GM12878 (cell line): ENCODE data around the gene ARMC9. TPM values are rescaled to one million over a fixed set of nuclear protein-coding genes. Genes with fewer than 3 reads are reported as not detected.

Experiments used
- ATAC-seq: fragments of 200-7000 bp; cut with Tn5 transposase; 3 replicates; pipeline ENCODE4 v1.9.1; 2020; ENCODE audit warnings: mild to moderate bottlenecking, moderate library complexity
- BruUV-seq: library from RNA; stranded (reverse); fragments of 400-500 nt; replicated peaks from 2 replicates; lab custom pipeline; 2021; lab: Mats Ljungman, UMichigan
- CTCF ChIA-PET: fragments of 300-600 bp; sonication (Branson Sonifier 250); formaldehyde crosslinking; extraction: SDS; loops from one replicate; lab custom pipeline; 2021; ENCODE audit warnings: inconsistent platforms; lab: Yijun Ruan, JAX
- POLR2A ChIA-PET: fragments of 350-600 bp; formaldehyde crosslinking; extraction: SDS; loops from one replicate; lab custom pipeline; 2021; ENCODE audit warnings: inconsistent platforms; lab: Charles Lee
- RAD21 ChIA-PET: fragments of 300-600 bp; sonication (Branson Sonifier 250); formaldehyde crosslinking; loops from one replicate; lab custom pipeline; 2023; ENCODE audit warnings: antibody characterized with exemption; ENCODE audit not compliant: unreplicated experiment; lab: Charles Lee
- SMC1A ChIA-PET: fragments of 300-600 bp; sonication (Branson Sonifier 250); formaldehyde crosslinking; loops from one replicate; lab custom pipeline; 2023; ENCODE audit not compliant: unreplicated experiment, uncharacterized antibody; lab: Charles Lee
- DNase-seq: peaks from one replicate; pipeline ENCODE4 v3.0.0-alpha.2; 2011; ENCODE audit warnings: low read depth, low spot score
- FAIRE-seq: peaks from 3 replicates; lab custom pipeline; 2011; peaks lifted over from hg19 to GRCh38; lab: Jason Lieb, UNC
- H2AFZ ChIP-seq: 2 replicates; pipeline ENCODE4 v1.6.0; 2011; ENCODE audit warnings: low read depth, low read length, control low read depth; ENCODE audit not compliant: control insufficient read depth
- H3K27ac ChIP-seq: 2 replicates; pipeline ENCODE4 v1.5.1; 2011; ENCODE audit warnings: control low read depth; ENCODE audit not compliant: control insufficient read depth, insufficient read depth
- H3K27me3 ChIP-seq, 2 experiments: replicated peaks in 1 of 2; 2 replicates each; pipeline versions ENCODE4 v1.6.0 to v1.6.1; 2011; ENCODE audit warnings: low read length in 1 of 2; ENCODE audit not compliant: control insufficient read depth in 2 of 2, insufficient read depth in 2 of 2
- H3K36me3 ChIP-seq, 2 experiments: 2 replicates each; pipeline ENCODE4 v1.5.1; 2011; ENCODE audit warnings: low read length in 1 of 2; ENCODE audit not compliant: control insufficient read depth in 2 of 2, insufficient read depth in 2 of 2
- H3K4me1 ChIP-seq: 2 replicates; pipeline ENCODE4 v1.6.1; 2011; ENCODE audit warnings: mild to moderate bottlenecking, low read length, moderate library complexity, mixed read lengths; ENCODE audit not compliant: control insufficient read depth, insufficient read depth
- H3K4me2 ChIP-seq: 2 replicates; pipeline ENCODE4 v1.6.0; 2011; ENCODE audit warnings: control low read depth; ENCODE audit not compliant: control insufficient read depth, insufficient read depth
- H3K4me3 ChIP-seq: fragments of 200-600 bp; sonication (generic); 2 replicates; pipeline ENCODE4 v1.5.1; 2016
- H3K79me2 ChIP-seq: 2 replicates; pipeline ENCODE4 v1.6.0; 2011; ENCODE audit warnings: low read length; ENCODE audit not compliant: control insufficient read depth, insufficient read depth
- H3K9ac ChIP-seq: 2 replicates; pipeline ENCODE4 v1.8.0; 2011; ENCODE audit warnings: low read length, control low read depth, mixed read lengths; ENCODE audit not compliant: control insufficient read depth, insufficient read depth
- H3K9me3 ChIP-seq: replicated peaks from 3 replicates; pipeline ENCODE4 v1.5.1; 2011; ENCODE audit warnings: mild to moderate bottlenecking, low read length; ENCODE audit not compliant: control insufficient read depth, insufficient read depth
- H4K20me1 ChIP-seq: 2 replicates; pipeline ENCODE4 v1.6.0; 2011; ENCODE audit not compliant: control insufficient read depth, insufficient read depth
- ATF7 ChIP-seq: fragments of 450-650 bp; IDR thresholded peaks from 2 replicates; pipeline ENCODE4 v1.6.1; 2016; ENCODE audit warnings: low read depth, mild to moderate bottlenecking
- BCLAF1 ChIP-seq: fragments of 450-650 bp; IDR thresholded peaks from 2 replicates; pipeline ENCODE4 v1.6.1; 2017; ENCODE audit warnings: antibody characterized with exemption, mild to moderate bottlenecking, moderate library complexity
- CREB1 ChIP-seq: IDR thresholded peaks from 2 replicates; pipeline ENCODE4 v1.6.1; 2012; ENCODE audit warnings: low read depth, mild to moderate bottlenecking, inconsistent platforms
- E4F1 ChIP-seq: fragments of 450-650 bp; IDR thresholded peaks from 2 replicates; pipeline ENCODE4 v1.6.1; 2018; ENCODE audit warnings: borderline replicate concordance, mild to moderate bottlenecking; ENCODE audit not compliant: partially characterized antibody
- EP300 ChIP-seq, 2 experiments: fragments of 150-350 bp in 1 of 2; IDR thresholded peaks; 2 replicates each; pipeline ENCODE4 v1.6.1; 2011 to 2012; ENCODE audit warnings: low read depth in 2 of 2, low read length in 2 of 2, borderline replicate concordance in 1 of 2, improper control_type of control experiment in 1 of 2, inconsistent platforms in 1 of 2; ENCODE audit not compliant: control insufficient read depth in 1 of 2
- GABPA ChIP-seq: IDR thresholded peaks from 2 replicates; pipeline ENCODE4 v1.6.1; 2014; ENCODE audit warnings: antibody characterized with exemption, low read depth, mild to moderate bottlenecking, inconsistent platforms
- NBN ChIP-seq: fragments of 450-650 bp; IDR thresholded peaks from 2 replicates; pipeline ENCODE4 v1.6.1; 2016
- NR2C2 ChIP-seq: IDR thresholded peaks from 2 replicates; pipeline ENCODE4 v1.6.1; 2011; ENCODE audit warnings: borderline replicate concordance, low read depth; ENCODE audit not compliant: control insufficient read depth, insufficient read length
- POU2F2 ChIP-seq: IDR thresholded peaks from 3 replicates; pipeline ENCODE4 v1.6.1; 2011; ENCODE audit warnings: low read depth, mild to moderate bottlenecking, low read length, borderline replicate concordance
- RCOR1 ChIP-seq: conservative IDR thresholded peaks from 2 replicates; pipeline ENCODE4 v1.6.1; 2012; ENCODE audit warnings: low read depth, low read length, improper control_type of control experiment
- RELB ChIP-seq: fragments of 450-650 bp; IDR thresholded peaks from 2 replicates; pipeline ENCODE4 v1.6.1; 2017; ENCODE audit warnings: low read depth, mild to moderate bottlenecking, moderate library complexity
- TCF7 ChIP-seq: IDR thresholded peaks from 2 replicates; pipeline ENCODE4 v1.6.1; 2014; ENCODE audit warnings: antibody characterized with exemption, borderline replicate concordance
- YBX1 ChIP-seq: fragments of 450-650 bp; IDR thresholded peaks from 2 replicates; pipeline ENCODE4 v1.6.1; 2016; ENCODE audit warnings: antibody characterized with exemption
- ZNF274 ChIP-seq: IDR thresholded peaks from one replicate; pipeline ENCODE4 v1.8.0; 2011; ENCODE audit not compliant: insufficient read length, insufficient read depth
- WGBS: methylation state at CpG from one replicate; pipeline ENCODE4 v1.1.6; 2016; ENCODE audit warnings: low lambda C conversion rate; ENCODE audit not compliant: insufficient replicate concordance, insufficient coverage; ENCODE audit errors: missing lambda C conversion rate; 5-methylcytosine and 5-hydroxymethylcytosine counted together
- in situ Hi-C: fragments of 300-500 bp; cut with MboI; formaldehyde crosslinking; loops from 9 replicates; pipeline ENCODE4 v1.14.3; 2018; ENCODE audit warnings: mixed read lengths
- intact Hi-C: fragments of 100-400 bp; cut with micrococcal nuclease; formaldehyde crosslinking; loops from one replicate; pipeline ENCODE4 v1.14.2; 2022; ENCODE audit not compliant: unreplicated experiment
- polyA plus RNA-seq, 11 experiments: library from polyadenylated mRNA; depleted of rRNA in 4 of 11; unstranded in 6 of 11; stranded (reverse) in 5 of 11; fragments of >200 nt; fragmentation: Nextera tagmentation in 4 of 11; fragmentation: Illumina TruSeq in 1 of 11; extraction: Ambion mirVana in 4 of 11; extraction: Trizol in 1 of 11; gene quantifications; 1 replicate in 1 of 11; 2 replicates in 10 of 11; pipeline versions ENCODE4 v1.2.1 to v1.2.3, GENCODE V29; 2011 to 2016; ENCODE audit warnings: inconsistent platforms in 2 of 11, missing spikeins in 2 of 11, low read depth in 1 of 11
- total RNA-seq, 4 experiments: library from RNA; depleted of rRNA in 3 of 4; stranded (reverse); fragments of >200 nt in 3 of 4; fragmentation: Illumina TruSeq in 1 of 4; extraction: Trizol in 1 of 4; gene quantifications; 2 replicates each; pipeline versions ENCODE4 v1.2.1 to v1.2.3, GENCODE V29; 2013 to 2021
- TF ChIP-seq, protein P1 (sequence below): fragments of 150-350 bp; IDR thresholded peaks from 2 replicates; pipeline ENCODE4 v1.6.1; 2014; ENCODE audit warnings: mild to moderate bottlenecking, low read depth, low read length

ARMC9 gene
- total and polyA plus RNA-seq, 10 of the 15 experiments (the other 5 are each of a cell fraction or from before 2014, with no cell fraction given), result 3.8 to 21.8 (median 10.4) TPM

- no peak for TF ChIP-seq E4F1
- TF ChIP-seq YBX1, result no peak
- no peak for TF ChIP-seq TCF7
- no peak for TF ChIP-seq NBN
- TF ChIP-seq, all 136 proteins: peak for 0
These were observed 36.8 kb downstream of the ARMC9 start (continued) for GRCh38 chr2:231235217-231235616.

GRCh38 chr2:231238689-231239088 lies 40.3 kb downstream of the ARMC9 start:
- DNase-seq (no peak), ATAC-seq (no peak), FAIRE-seq (no peak)
- Histone ChIP-seq H4K20me1 (no peaks in the 10 kb centered on the region), H3K36me3 (no peaks in the 10 kb centered on the region), H3K9ac (no peak overlapping the region), H3K27me3 (no peaks in the 10 kb centered on the region), H3K4me3 (no peak overlapping the region), H2AFZ (no peak overlapping the region), H3K4me2 (no peak overlapping the region), H3K9me3 (no peaks in the 10 kb centered on the region), H3K4me1 (no peaks in the 10 kb centered on the region), H3K27ac (no peak overlapping the region), H3K79me2 (no peaks in the 10 kb centered on the region)
- RAD21 ChIA-PET, result interaction anchor here (2.5 kb wide), 1 partner anchor 11 kb away, joined by 8 read pairs; no protein-coding TSS in a partner anchor
- CTCF ChIA-PET, result interaction anchor here (0.6 to 4.1 kb wide), 6 partner anchors 10 to 168 kb away, joined by 3 to 29 read pairs (median 4); no protein-coding TSS in a partner anchor
- in situ Hi-C loops (no loop called here), intact Hi-C loops (no loop called here)
- SMC1A ChIA-PET, result interaction anchor here (0.7 to 2.1 kb wide), 3 partner anchors 10 to 135 kb away, joined by 3 to 8 read pairs (median 3); no protein-coding TSS in a partner anchor
- BruUV-seq, result no TSS peak
- POLR2A ChIA-PET, result interaction anchor here (0.7 to 1.0 kb wide), 2 partner anchors 9 to 226 kb away, joined by 3 to 4 read pairs; partner anchors contain the start of gene NCL
- 89% methylated on average over 3 of the region's 3 CpGs for WGBS
- TF ChIP-seq GABPA (no peak), BCLAF1 (no peak), CREB1 (no peak), EP300 (IDR thresholded peaks at IDR 0.05; ENCODE audit: borderline replicate concordance in 1 of 2, control insufficient read depth in 1 of 2, low read depth in 2 of 2, low read length in 2 of 2) (no peak), RELB (no peak), NR2C2 (no peak), ZNF274 (no peak), RCOR1 (no peak), ATF7 (no peak), POU2F2 (no peak)
- TF ChIP-seq, protein P1, sequence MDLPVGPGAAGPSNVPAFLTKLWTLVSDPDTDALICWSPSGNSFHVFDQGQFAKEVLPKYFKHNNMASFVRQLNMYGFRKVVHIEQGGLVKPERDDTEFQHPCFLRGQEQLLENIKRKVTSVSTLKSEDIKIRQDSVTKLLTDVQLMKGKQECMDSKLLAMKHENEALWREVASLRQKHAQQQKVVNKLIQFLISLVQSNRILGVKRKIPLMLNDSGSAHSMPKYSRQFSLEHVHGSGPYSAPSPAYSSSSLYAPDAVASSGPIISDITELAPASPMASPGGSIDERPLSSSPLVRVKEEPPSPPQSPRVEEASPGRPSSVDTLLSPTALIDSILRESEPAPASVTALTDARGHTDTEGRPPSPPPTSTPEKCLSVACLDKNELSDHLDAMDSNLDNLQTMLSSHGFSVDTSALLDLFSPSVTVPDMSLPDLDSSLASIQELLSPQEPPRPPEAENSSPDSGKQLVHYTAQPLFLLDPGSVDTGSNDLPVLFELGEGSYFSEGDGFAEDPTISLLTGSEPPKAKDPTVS, result no peak
